Measurements from ENCODE around the gene ZNF248.
"Not testable (repeated sequence)": the region's sequence is repeated elsewhere in the genome, so short reads cannot be mapped to it uniquely, and the experiment has no call there.

Gene ZNF248

GRCh38 chr10:37857287-37858211 lies at the start of gene ZNF248:
TSS of gene ZNF248 (minus strand) at chr10:37857610. CDS start at chr10:37856310, 1,300 bp downstream.
- DNase-seq: peak; percentile 90

GRCh38 chr10:37906382-37906781 lies 49.0 kb upstream of the ZNF248 start:
- no peak for DNase-seq

GRCh38 chr10:37896436-37896835 lies 39.0 kb upstream of the ZNF248 start:
- no peak for DNase-seq

GRCh38 chr10:37895674-37896073 lies 38.3 kb upstream of the ZNF248 start:
- no peak for DNase-seq

GRCh38 chr10:37885850-37886249 lies 28.4 kb upstream of the ZNF248 start:
- no peak for DNase-seq

GRCh38 chr10:37872955-37873354 lies 15.5 kb upstream of the ZNF248 start:
- no peak for DNase-seq

- DNase-seq: no peak
These were observed 14.9 kb upstream of the ZNF248 start for GRCh38 chr10:37872283-37872682.

GRCh38 chr10:37871568-37872251 lies 14.3 kb upstream of the ZNF248 start:
- no peak for DNase-seq

- DNase-seq: no peak
These were observed 13.7 kb upstream of the ZNF248 start for GRCh38 chr10:37871143-37871542.

- no peak for DNase-seq
These were observed 11.4 kb upstream of the ZNF248 start for GRCh38 chr10:37868796-37869195.

- DNase-seq: no peak
These were observed 8.8 kb upstream of the ZNF248 start for GRCh38 chr10:37865957-37866803.

GRCh38 chr10:37865264-37865663 lies 7.9 kb upstream of the ZNF248 start:
- DNase-seq: no peak

- DNase-seq: no peak
These were observed 3.2 kb upstream of the ZNF248 start for GRCh38 chr10:37860494-37861190.

- not testable (repeated sequence) for DNase-seq
These were observed 1.9 kb upstream of the ZNF248 start for GRCh38 chr10:37859270-37859669.

GRCh38 chr10:37856881-37857286 lies 526 bp downstream of the ZNF248 start:
- no peak for DNase-seq

GRCh38 chr10:37855636-37856035 lies 1.8 kb downstream of the ZNF248 start:
- no peak for DNase-seq

- no peak for DNase-seq
These were observed 2.8 kb downstream of the ZNF248 start for GRCh38 chr10:37854626-37855025.

GRCh38 chr10:37844644-37845043 lies 12.8 kb downstream of the ZNF248 start:
- DNase-seq: no peak

- DNase-seq: no peak
These were observed 18.2 kb downstream of the ZNF248 start for GRCh38 chr10:37839243-37839642.

GRCh38 chr10:37831495-37832333 lies 25.7 kb downstream of the ZNF248 start:
- DNase-seq: no peak

GRCh38 chr10:37826806-37827205 lies 30.6 kb downstream of the ZNF248 start:
- DNase-seq: no peak

GRCh38 chr10:37821237-37821636 lies 36.2 kb downstream of the ZNF248 start:
- DNase-seq: no peak
